Activated naive CD4-positive, alpha-beta T cell treated with anti-CD3 and anti-CD28 coated beads, Interleukin-2, amount 50 U/mL, for 16 hours (primary cell): ENCODE results near the gene AK9.

ENCODE experiments used
- DNase-seq: peaks from one replicate; pipeline ENCODE4 v3.0.0-alpha.2; 2020

Gene AK9

DNA sequence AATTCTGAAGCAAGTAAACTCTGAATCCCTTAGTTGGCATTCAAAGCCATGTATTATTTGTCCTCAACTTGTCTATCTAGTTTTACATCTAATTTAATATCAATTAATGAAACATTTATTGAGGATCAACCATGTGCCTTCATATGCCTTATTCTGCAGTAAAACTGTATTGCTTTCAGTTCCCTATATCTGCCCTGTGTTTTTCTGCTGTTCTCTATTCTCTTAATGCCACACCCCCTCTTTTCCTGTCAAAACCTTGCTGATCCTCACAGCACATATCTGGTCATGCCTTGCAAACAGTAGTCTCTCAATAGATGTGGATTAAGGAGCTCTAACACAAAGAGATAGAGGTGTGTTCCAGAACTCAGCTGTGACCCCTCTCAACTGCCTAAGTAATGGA lies 2.1 kb upstream of the AK9 start:
- DNase-seq, result no peak

DNA sequence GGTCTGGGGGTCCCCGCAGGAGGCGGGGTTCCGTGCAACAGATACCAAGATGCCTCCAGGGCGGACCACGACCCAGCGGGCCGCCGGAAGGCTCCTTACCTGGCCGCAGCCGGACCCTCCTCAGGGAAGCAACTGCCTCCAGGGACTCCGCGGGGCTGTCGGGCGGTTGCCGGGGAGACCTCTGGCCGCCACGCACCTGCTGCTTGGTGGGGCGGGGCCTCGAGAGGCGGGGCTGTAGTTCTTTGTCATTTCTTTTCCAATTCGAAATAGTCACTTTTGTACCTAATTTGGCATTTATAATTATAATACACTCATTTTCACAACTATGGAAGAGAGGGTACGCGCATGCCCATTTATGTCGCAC lies 647 bp downstream of the AK9 start:
- DNase-seq, result peak; percentile 76

DNA sequence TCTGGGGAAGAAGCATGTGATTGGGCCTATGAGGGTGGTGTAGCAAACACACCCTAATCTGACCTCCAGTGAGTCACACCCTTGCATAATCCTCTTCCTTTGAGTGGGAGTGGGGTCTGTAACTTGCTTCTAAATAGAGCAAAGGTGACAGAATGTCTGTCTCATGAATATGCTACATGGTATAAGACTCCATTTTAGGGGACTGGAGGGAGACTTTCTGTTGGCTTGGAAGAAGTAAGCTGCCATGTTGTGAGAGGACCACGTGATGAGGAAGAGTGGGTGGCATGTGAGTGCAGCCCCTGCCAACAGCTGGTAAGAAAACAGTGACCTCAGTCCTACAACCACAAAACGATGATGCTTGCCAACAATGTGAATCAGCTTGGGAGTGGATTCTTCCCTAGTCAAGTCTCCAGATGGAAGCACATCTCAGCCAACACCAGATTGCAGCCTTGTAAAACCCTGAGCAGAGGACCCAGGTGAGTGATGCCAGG lies 3.7 kb downstream of the AK9 start:
- no peak for DNase-seq

DNA sequence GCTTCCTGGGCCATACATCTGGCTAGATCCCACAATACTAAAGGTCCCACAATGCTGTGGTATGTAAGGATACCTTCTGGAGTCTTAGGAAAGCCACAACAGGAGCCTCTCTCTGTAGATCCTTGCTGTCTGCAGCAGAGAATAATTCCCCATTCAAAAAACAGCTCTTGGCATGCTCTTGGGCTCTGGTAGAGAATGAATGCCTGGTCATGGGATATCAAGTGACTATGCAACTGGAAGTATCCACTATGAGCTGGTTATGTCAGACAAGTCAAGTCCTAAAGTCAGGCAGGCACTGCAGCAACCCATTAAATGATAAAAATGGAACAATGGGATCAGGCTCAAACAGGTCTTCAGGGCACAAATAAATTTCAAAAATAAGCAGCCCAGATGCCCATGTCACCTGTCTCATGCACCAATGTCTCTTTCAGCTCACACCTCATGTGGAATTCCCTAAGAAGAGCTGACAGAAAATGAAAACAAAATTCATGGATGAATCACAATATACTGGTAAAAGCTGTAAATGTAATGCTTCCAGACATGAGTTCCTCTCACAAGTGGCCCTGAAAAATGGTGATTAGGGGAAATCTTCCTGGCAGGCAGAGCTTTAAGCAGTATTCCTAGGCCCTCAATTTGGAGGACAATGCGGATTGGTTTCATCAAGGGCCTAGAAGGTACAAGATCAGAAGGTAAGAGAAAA lies 4.3 kb downstream of the AK9 start:
- DNase-seq, result no peak

DNA sequence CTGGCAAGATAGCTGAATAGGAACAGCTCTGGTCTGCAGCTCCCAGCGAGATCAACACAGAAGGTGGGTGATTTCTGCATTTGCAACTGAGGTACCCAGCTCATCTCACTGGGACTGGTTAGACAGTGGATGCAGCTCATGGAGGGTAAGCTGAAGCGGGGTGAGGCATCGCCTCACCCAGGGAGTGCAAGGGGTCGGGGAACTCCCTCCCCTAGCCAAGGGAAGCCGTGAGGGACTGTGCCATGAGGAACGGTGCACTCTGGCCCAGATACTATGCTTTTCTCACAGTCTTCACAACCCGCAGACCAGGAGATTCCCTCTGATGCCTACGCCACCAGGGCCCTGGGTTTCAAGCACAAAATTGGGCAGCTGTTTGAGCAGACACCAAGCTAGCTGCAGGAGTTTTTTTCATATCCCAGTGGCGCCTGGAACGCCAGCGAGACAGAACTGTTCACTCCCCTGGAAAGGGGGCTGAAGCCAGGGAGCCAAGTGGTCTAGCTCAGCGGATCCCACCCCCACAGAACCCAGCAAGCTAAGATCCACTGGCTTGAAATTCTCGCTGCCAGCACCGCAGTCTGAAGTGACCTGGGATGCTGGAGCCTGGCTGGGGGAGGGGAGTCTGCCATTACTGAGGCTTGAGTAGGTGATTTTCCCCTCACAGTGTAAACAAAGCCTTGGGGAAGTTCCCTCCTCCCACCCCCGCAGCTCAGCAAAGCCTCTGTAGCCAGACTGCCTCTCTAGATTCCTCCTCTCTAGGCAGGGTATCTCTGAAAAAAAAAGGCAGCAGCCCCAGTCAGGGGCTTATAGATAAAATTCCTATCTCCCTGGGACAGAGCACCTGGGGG lies 12.1 kb downstream of the AK9 start:
- peak; percentile 18 for DNase-seq

DNA sequence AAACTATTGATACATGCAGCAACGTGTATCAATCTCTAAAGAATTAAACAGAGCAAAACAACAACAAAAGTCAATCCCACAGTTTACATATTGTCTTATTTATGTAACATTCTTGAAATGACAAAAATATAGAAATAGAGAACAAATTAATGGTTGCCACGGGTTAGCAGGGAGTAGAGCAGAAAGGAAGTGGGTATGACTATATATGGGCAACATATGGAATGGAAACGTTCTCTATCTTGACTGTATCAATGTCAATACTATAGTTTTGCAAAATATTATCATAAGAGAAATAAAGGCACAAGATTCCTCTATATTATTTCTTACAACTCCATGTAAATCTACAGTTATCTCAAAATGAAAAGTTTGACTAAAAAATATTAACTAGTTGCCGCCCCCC lies 12.8 kb downstream of the AK9 start:
- DNase-seq, result no peak

DNA sequence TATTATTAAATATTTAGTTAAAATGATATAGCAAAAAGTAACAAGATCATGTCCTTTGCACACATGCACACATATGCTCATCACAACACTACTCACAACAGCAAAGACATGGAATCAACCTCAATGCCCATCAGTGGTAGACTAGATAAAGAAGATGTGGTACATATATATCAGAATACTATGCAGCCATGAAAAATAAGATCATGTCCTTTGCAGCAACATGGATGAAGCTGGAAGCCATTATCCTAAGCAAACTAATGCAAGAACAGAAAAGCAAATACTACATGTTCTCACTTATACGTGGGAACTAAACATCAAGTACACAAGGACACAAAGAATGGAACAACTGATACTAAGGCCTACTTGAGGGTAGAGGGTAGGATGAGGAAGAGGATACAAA lies 14.3 kb downstream of the AK9 start:
- DNase-seq, result no peak

DNA sequence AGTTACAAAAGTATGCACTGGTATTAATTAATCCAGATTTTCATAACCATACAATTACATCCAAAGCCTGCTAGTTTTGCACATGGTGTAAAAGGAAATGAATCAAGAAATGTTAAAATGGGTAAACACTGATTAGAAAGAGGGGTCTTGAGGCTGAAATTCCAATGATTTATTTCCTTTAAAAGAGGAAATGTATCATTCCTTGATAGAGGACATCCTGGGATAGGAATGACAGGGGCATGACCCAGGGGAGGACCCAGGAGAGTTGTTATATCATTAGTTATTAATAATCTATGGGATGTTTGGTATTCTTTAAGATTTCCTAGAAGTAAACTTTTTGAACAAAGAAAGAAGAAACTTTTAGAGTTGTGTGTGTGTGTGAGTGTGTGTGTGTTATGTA lies 18.2 kb downstream of the AK9 start:
- DNase-seq, result no peak

DNA sequence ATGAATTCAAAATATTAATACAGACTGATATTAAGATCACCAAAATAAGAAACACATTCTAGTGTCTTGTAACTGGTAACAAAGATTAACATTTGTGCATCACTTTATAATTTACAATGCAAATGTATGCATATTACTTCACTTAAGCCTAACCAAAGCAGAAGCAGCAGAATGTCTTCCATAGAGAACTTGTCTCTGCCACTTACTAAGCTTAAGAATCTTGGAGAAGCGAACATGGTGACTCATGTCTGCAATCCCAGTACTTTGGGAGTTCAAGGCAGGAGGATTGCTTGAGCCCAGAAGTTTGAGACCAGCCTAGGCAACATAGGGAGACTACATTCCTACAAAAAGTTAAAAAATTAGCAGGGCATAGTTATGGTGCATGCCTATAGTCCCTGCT lies 18.8 kb downstream of the AK9 start:
- no peak for DNase-seq

DNA sequence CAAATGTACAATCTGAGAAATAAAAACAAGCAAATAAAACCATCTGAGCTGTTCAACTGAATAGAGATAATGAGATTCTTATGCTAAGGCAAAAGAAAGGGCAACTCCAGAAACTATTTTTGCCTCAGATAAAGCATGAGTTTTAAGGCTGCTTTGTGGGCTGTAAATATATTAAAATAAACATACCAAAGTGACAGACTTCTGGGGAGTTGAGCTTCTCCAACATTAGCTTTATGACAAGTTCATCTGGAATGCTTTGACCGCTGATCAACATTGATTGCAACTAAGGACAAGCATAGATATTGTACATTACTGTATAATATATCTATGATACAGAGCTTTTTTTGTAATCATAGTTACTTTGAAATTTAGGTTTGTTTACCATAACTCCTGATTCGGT lies 19.3 kb downstream of the AK9 start:
- DNase-seq, result no peak

DNA sequence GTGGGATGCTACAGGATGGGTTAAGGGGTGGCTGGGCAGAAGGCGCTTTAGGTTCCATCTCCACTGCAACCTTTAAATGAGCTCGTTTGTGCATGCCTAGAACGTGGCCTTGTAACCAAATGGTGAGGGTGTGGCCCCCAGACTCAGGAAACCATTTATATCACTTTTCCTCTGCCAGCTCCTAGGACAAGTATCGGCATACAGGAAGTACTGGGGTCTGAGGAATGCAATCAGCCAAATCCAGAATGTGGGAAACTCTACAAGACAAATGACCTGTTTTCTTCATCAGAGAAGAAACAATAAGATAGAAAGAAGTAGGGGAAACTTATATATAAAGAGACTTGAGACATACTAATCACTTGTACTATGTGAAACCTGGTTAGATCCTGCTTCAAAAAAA lies 21.2 kb downstream of the AK9 start:
- DNase-seq, result no peak

DNA sequence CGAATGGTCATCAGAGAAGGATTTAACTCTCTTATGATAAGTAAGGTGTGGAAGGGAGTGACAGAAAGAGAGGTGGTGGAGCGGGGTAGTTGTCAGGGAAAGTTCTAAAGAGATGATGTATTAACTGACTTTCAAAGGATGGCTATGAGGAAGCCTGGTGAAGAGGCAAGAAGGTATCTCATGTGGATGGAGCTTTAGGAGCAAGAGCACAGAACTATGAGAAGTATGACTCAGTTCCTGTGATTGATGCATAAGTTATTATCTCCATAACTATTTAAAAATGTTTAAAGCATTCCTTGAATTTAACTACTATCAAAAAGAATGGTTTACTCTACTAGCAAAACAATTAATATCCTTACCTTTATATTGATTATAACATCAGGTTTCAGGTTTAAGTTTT lies 28.8 kb downstream of the AK9 start:
- DNase-seq, result no peak

DNA sequence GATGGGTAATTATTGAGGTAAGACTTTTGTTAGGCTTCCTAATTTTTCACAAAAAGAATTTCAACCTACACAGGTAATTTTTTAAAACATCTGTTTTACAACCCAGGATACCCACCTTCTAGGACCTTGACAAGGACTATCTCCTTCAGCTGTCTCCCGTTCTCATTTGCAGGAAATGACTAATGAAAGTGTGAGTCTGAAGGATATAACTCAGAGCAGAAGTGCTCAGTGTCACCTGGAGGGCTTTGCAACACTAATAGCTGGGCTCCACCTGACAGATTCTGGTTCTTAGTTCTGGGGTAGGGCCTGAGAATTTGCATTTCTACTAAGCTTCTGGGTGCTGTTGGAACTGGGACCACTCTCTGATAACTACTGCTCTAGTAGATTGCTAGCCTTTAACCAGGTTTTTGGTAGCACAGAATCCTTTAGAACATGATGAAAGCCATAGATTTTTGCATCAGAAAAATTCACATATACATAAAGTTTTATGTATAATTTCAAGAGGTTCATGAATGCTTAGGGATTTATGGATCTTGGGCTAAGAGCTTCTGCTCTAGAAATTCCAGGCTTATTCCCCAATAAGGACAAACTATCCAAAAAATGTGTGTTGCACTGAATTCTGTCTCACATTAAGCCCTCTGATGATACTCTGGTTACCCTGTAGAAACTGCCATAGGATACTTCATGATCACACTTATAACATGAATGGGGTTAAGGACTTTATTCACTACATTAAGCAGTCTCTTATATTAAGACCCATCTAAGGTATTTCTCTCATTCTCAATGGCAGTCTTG lies 30.3 kb downstream of the AK9 start:
- no peak for DNase-seq

DNA sequence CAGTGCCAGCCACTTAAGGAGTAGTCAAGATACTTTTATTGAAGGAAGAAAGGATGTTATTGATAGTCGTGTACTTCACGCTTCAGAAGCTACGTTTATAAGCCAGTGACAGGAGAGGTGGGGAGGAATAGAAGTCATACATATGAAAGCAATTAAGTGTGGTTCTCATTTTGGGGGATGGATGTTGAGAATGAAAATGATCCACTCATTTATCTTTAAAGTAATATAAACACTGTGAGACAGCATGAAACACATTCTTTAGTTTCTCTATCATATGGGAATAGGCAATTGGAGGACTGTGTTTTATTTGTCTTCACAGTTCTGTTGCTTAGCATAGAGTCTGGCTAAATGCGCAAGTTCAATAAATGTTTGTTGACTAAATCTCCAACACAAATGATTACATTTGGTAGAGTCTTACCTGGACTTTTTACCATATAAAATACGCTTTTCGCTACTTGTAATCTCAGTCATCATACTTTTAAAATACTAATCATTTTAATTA lies 35.2 kb downstream of the AK9 start:
- DNase-seq, result no peak

DNA sequence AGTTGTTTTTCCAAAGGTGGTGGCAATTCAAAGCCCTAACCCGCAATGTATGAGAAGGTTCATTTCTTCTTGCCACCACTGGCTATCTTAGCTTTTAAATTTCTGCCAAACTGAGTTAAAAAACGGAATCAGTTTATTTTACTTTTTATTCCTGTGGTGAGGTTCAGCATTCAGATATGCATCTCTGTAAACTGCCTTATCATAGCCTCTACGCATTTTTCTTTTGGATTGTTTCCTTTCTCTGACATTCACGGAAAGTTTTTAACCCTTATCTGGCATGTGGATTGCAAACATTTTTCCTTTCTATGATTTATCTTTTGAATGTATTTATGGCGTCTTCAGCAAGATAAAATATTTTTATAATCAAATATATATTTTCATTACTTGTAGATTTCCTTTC lies 37.7 kb downstream of the AK9 start:
- DNase-seq, result no peak

DNA sequence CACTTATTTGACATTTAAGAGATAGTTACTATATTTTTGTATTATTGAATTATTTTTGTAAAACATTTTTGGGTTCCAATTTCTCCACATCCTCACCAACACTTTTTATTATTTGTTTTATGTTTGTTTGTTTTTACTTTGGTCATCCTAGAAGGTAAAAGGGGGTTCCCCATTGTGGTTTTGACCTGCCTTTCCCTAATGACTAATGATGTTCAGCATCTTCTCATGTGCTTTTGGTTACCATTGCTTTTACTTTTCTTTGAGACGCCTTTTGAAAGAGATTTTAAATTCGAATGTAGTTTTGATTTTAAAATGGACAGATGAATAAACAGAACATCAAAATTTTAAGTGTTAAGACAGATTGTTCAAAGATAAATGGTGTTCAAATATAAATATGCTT lies 46.9 kb downstream of the AK9 start:
- DNase-seq, result no peak

DNA sequence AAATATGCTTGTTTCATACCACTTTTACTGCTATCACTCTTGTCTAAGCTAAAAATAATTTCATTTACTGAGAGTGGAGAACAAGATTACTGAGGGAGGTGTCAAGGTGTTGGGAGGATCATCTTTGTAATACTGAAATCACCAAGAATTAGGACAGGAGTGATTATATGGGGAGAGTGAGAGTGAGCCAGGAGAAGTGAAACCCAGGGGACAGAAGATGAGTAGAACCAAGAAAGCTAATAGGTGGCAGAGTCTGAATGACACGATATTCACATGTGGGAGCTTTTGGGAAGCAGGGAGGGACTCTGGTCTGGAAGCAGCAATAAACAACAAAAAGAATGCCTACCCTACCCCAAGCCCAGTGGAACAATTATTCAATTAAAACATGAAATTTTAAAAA lies 58.6 kb downstream of the AK9 start:
- no peak for DNase-seq

DNA sequence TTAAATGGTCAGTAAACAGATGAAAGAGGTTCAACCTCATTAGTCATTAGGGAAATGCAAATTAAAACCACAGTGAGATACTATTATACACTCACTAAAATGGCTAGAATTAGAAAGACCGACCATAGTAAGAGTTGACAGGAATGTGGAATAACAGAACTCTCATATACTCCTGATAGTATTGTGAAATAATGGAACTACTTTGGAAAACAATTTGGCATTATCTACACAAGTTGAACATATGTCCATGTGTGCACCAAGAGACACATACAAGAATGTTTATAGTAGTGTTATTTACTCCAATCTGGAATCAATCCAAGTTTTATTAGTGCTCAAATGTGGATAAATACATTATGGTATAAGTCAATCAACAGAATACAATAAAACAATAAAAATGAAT lies 59.6 kb downstream of the AK9 start:
- DNase-seq, result no peak

DNA sequence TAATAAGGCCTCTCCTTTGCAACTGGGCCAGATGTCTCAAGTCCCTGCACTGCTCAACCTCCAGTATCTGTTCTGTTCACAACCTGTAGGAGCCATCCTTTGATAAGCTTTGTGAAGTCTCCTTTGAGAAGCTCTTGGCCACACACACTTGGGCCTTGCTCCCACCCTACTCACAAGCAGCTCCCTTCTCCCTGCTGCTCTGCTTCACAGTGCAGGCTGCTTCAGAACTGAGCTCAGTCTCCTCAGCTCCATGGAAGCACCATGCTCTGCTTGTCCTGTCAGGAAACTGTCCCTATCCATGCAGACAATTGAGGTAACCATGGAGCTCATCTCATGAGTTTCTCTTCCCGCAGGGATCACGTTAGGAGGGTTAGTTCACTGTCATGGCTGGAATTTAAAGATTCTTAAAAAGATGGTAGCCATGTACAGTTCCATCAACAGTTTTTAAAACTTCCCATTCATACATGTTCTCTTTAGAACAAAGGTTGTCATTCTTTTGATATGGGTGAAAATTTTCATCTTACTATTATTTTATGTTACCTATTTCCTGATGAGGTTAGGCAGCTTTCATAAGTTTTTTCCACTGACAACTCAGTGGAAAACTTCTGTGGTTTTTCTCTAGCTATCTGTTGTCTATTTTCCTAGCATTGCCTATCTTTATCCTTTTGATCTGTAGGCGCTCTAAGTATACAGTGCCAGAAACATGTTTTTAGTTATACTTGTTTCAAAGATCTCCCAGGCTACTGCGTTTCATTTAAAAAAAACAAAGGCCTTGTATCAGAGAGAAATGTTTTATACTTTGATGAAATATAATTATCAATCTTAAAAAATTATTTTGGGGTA lies 62.6 kb downstream of the AK9 start:
- no peak for DNase-seq

DNA sequence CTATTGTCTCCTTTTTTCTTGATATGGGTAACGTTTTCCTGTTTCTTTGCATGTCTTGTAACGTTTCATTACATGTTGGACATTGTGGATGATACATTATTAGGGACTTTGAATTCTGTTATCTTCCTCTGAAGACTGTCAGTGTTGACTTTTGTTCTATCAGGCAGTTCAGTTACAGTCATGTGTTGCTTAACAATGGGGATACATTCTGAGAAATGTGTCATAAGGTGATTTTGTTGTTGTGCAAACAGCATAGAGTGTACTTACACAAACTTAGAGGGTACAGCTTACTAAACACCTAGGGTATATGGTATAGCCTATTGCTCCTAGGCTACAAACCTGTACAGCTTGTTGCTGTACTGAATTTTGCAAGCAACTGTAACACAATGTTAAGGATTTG lies 64.7 kb downstream of the AK9 start:
- no peak for DNase-seq

DNA sequence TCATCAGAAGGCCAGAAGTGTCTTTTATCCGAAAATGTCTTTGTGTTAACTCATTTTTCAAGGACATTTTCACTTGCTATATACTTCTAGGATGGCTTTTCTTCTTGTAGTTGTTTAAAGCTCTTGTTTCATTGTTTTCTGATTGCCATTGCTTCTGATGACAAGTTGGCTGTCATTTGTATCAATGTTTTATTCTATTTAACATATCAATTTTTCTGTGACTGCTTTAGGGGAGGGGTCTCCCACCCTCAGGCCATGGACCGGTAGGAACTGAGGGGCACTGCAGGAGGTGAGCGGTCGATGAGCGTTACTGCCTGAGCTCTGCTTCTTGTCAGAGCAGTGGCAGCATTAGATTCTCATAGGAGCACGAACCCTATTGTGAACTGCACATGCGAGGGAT lies 65.8 kb downstream of the AK9 start:
- DNase-seq, result no peak

DNA sequence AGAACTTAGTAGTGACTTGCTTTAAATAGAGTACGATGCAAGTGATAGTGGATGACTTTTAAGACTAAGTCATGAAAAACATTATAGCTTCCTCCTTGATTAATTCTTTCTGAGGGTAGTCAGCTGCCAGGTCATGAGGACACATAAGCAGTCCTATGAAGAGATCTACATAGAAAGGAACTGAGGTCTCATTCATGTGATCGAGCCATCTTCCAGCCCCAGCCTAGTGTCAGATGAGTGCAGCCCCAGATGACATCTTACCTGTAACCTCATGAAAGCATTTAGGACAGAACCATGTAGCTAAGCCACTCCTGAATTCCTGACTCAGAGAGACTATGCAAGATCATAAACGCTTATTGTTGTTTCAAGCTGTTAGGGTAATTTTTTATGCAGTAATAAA lies 67.7 kb downstream of the AK9 start:
- DNase-seq, result no peak

DNA sequence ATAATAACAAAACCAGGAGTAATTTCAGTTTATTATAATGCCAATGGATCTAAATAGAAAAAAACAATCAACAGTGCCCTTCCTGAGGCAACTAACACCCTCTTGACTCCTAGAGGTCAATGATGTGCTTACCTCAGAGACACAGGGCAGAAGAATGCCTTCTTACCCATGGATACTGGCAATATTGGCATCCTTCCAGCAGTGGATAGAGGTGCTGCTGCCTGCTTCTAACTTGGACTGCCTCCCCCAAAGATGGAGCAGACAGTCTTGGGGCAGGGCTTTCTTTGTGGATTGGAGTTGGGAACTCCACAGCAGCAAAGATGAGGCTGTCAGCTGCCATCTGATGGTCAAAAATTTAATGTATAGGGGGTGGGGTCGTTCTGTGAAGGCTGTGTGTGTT lies 78.7 kb downstream of the AK9 start:
- no peak for DNase-seq
